ENCODE data around the gene ZNF487. TPM values are rescaled to one million over a fixed set of nuclear protein-coding genes. Genes with fewer than 3 reads are reported as not detected.

Gene ZNF487
- total and polyA plus RNA-seq, 4 donors: 8.4 to 25.4 (median 9.1) TPM

GRCh38 chr10:43396061-43396927 lies 40.6 kb upstream of the ZNF487 start:
- peak overlapping the region; percentile 94 to 99 for H3K27ac ChIP-seq (ENCODE audit: low read depth in 1 of 2, low read length in 1 of 2)
- no peaks in the 10 kb centered on the region for H3K9me3 ChIP-seq (ENCODE audit: control insufficient read depth in 4 of 4, insufficient read depth in 3 of 4, low read length in 3 of 4)
- TF ChIP-seq CTCF (IDR thresholded peaks at IDR 0.05; ENCODE audit: control extremely low read depth, extremely low read depth): no peak
- H3K36me3 ChIP-seq (ENCODE audit: control insufficient read depth in 4 of 4, insufficient read depth in 4 of 4, low read length in 4 of 4): peaks cover 18 to 36% (median 25%) of the 10 kb centered on the region in 4 donors
- no peaks in the 10 kb centered on the region for H3K27me3 ChIP-seq (ENCODE audit: control insufficient read depth in 3 of 3, insufficient read depth in 3 of 3, low read length in 2 of 3)
- ATAC-seq (ENCODE audit: insufficient read depth, low FRiP score): peak; percentile 89
- 7 to 16% methylated on average over 52 to 68 of the region's 71 CpGs for WGBS, 2 donors
- peak overlapping the region; percentile 53 to 61 for H3K9ac ChIP-seq (ENCODE audit: insufficient read depth in 1 of 2, low read length in 2 of 2)
- H3K4me3 ChIP-seq: peak overlapping the region; percentile 55
- DNase-seq: peak; percentile 87 to 91 (median 89)
- H3K4me1 ChIP-seq (ENCODE audit: control insufficient read depth in 5 of 5, insufficient read depth in 5 of 5, low read length in 5 of 5): peaks cover 0 to 23% (median 10%) of the 10 kb centered on the region in 5 donors

- Histone ChIP-seq H3K4me3 (peak overlapping the region; percentile 55), H3K4me1 (ENCODE audit: control insufficient read depth in 5 of 5, insufficient read depth in 5 of 5, low read length in 5 of 5) (peaks cover 0 to 25% (median 14%) of the 10 kb centered on the region in 5 donors), H3K36me3 (ENCODE audit: control insufficient read depth in 4 of 4, insufficient read depth in 4 of 4, low read length in 4 of 4) (peaks cover 18 to 29% (median 20%) of the 10 kb centered on the region in 4 donors), H3K9ac (ENCODE audit: insufficient read depth in 1 of 2, low read length in 2 of 2) (peak overlapping the region in 1 of 2 donors; percentile 53), H3K27me3 (ENCODE audit: control insufficient read depth in 3 of 3, insufficient read depth in 3 of 3, low read length in 2 of 3) (no peaks in the 10 kb centered on the region), H3K9me3 (ENCODE audit: control insufficient read depth in 4 of 4, insufficient read depth in 3 of 4, low read length in 3 of 4) (no peaks in the 10 kb centered on the region), H3K27ac (ENCODE audit: low read depth in 1 of 2, low read length in 1 of 2) (peak overlapping the region; percentile 94 to 99)
- WGBS, 2 donors: 0% methylated on average over 43 to 70 of the region's 70 CpGs
- TF ChIP-seq CTCF (IDR thresholded peaks at IDR 0.05; ENCODE audit: control extremely low read depth, extremely low read depth): no peak
- peak; percentile 86 for ATAC-seq (ENCODE audit: insufficient read depth, low FRiP score)
- DNase-seq: peak; percentile 86 to 88 (median 87)
These were observed 39.8 kb upstream of the ZNF487 start for GRCh38 chr10:43396928-43397624.

GRCh38 chr10:43398939-43399319 lies 38.0 kb upstream of the ZNF487 start:
- Histone ChIP-seq H3K27me3 (ENCODE audit: control insufficient read depth in 3 of 3, insufficient read depth in 3 of 3, low read length in 2 of 3) (no peaks in the 10 kb centered on the region), H3K4me3 (no peak overlapping the region), H3K4me1 (ENCODE audit: control insufficient read depth in 5 of 5, insufficient read depth in 5 of 5, low read length in 5 of 5) (peaks cover 0 to 25% (median 18%) of the 10 kb centered on the region in 5 donors), H3K9me3 (ENCODE audit: control insufficient read depth in 4 of 4, insufficient read depth in 3 of 4, low read length in 3 of 4) (no peaks in the 10 kb centered on the region), H3K9ac (ENCODE audit: insufficient read depth in 1 of 2, low read length in 2 of 2) (no peak overlapping the region), H3K36me3 (ENCODE audit: control insufficient read depth in 4 of 4, insufficient read depth in 4 of 4, low read length in 4 of 4) (peaks cover 5 to 13% (median 9%) of the 10 kb centered on the region in 4 donors), H3K27ac (ENCODE audit: low read depth in 1 of 2, low read length in 1 of 2) (peak overlapping the region in 1 of 2 donors; percentile 47)
- TF ChIP-seq CTCF (IDR thresholded peaks at IDR 0.05; ENCODE audit: control extremely low read depth, extremely low read depth): no peak
- ATAC-seq (ENCODE audit: insufficient read depth, low FRiP score): no peak
- 59 to 69% methylated on average over 2 of the region's 2 CpGs for WGBS, 2 donors
- DNase-seq: no peak

Data from lung (tissue), 12 donors.